SH-SY5Y (cell line): ENCODE data around the gene TIMM50.

ENCODE experiments used
- GATA2 ChIP-seq: IDR thresholded peaks from 2 replicates; pipeline ENCODE4 v1.6.1; 2011; ENCODE audit warnings: mild to moderate bottlenecking, low read depth, low read length
- GATA3 ChIP-seq: IDR thresholded peaks from 2 replicates; pipeline ENCODE4 v1.6.1; 2011; ENCODE audit warnings: low read depth, mild to moderate bottlenecking, low read length, moderate library complexity

GRCh38 chr19:39512988-39513387, 32.4 kb downstream of the TIMM50 start:
- TF ChIP-seq GATA3: no peak
- TF ChIP-seq GATA2: no peak
